Temporal lobe (tissue), 1 donor: Measurements from ENCODE around the gene OPALIN. TPM values are rescaled to one million over a fixed set of nuclear protein-coding genes. Genes with fewer than 3 reads are reported as not detected.

Experiments used
- total RNA-seq: library from RNA; depleted of rRNA; stranded (reverse); fragments of >200 nt; gene quantifications from one replicate; pipeline ENCODE4 v1.2.3, GENCODE V29; 2014

The OPALIN gene
- total RNA-seq, 1 donor from 2014 or later: not detected

Other genes with a start within 250 kb of the OPALIN start
- 37.1 TPM for gene ZNF518A, start 228.7 kb downstream of the OPALIN start, total RNA-seq
- 0.25 TPM for gene BLNK, start 87.4 kb downstream of the OPALIN start, total RNA-seq
- not detected for gene DNTT, start 54.6 kb downstream of the OPALIN start, total RNA-seq
- gene TLL2, start 154.9 kb upstream of the OPALIN start, total RNA-seq: 0.25 TPM
- gene TM9SF3, start 228.0 kb upstream of the OPALIN start, total RNA-seq: 94.4 TPM